Esophagus muscularis mucosa (tissue), 4 donors: ENCODE results near the gene AOC2. TPM values are rescaled to one million over a fixed set of nuclear protein-coding genes. Genes with fewer than 3 reads are reported as not detected.

Source experiments
- DNase-seq: peaks from one replicate; pipeline ENCODE4 v3.0.0-alpha.2; 2017; ENCODE audit errors: extremely low spot score
- H3K27ac ChIP-seq, 4 donors: fragments of 200-600 bp; sonication (generic); replicated peaks in 1 of 4; 1 replicate in 3 of 4; 2 replicates in 1 of 4; pipeline ENCODE4 v1.5.1; 2016 to 2019; ENCODE audit warnings: mild to moderate bottlenecking in 1 of 4
- H3K27me3 ChIP-seq, 4 donors: fragments of 200-600 bp; sonication (generic); one replicate each; pipeline versions ENCODE4 v1.5.1 to v1.6.0; 2016 to 2019
- H3K36me3 ChIP-seq, 4 donors: fragments of 200-600 bp; sonication (generic); one replicate each; pipeline ENCODE4 v1.5.1; 2016 to 2019
- H3K4me1 ChIP-seq, 4 donors: fragments of 200-600 bp; sonication (generic); one replicate each; pipeline ENCODE4 v1.5.1; 2016 to 2019
- H3K4me3 ChIP-seq, 4 donors: fragments of 200-600 bp; sonication (generic); 1 replicate in 2 of 4; 2 replicates in 2 of 4; pipeline ENCODE4 v1.5.1; 2016 to 2019; ENCODE audit warnings: mild to moderate bottlenecking in 4 of 4, moderate library complexity in 1 of 4
- H3K9me3 ChIP-seq, 4 donors: fragments of 200-600 bp; sonication (generic); 1 replicate in 3 of 4; 2 replicates in 1 of 4; pipeline ENCODE4 v1.5.1; 2016 to 2019
- EP300 ChIP-seq: sonication (generic); formaldehyde crosslinking; IDR thresholded peaks from one replicate; pipeline ENCODE4 v1.6.1; 2017; ENCODE audit warnings: antibody characterized with exemption
- POLR2A ChIP-seq: fragments of 450-650 bp; IDR thresholded peaks from one replicate; pipeline ENCODE4 v1.6.1; 2017; ENCODE audit warnings: antibody characterized with exemption, moderate library complexity, mild to moderate bottlenecking, low read depth
- POLR2AphosphoS5 ChIP-seq, 2 donors: sonication (generic); formaldehyde crosslinking; IDR thresholded peaks; one replicate each; pipeline ENCODE4 v1.6.1; 2017; ENCODE audit warnings: antibody characterized with exemption in 2 of 2
- WGBS: methylation state at CpG from one replicate; pipeline ENCODE4 v1.1.5; 2018; 5-methylcytosine and 5-hydroxymethylcytosine counted together
- intact Hi-C: fragments of 100-400 bp; cut with DNase I; formaldehyde crosslinking; loops from one replicate; pipeline ENCODE4 v1.15.1; 2023
- total RNA-seq, 4 donors: library from RNA; depleted of rRNA; stranded (reverse); fragments of >200 nt; gene quantifications; one replicate each; pipeline versions ENCODE4 v1.1.0 to v1.2.1, GENCODE V29; 2016
- TF ChIP-seq, protein P1 (sequence below), 3 experiments: fragments of 200-600 bp in 2 of 3; fragments of 450-650 bp in 1 of 3; sonication (generic) in 2 of 3; IDR thresholded peaks; one replicate each; pipeline ENCODE4 v1.5.1; 2017 to 2019; ENCODE audit warnings: antibody characterized with exemption in 3 of 3, mild to moderate bottlenecking in 2 of 3, moderate library complexity in 1 of 3

Gene AOC2
- total RNA-seq, 4 donors from 2014 or later, result 0.66 to 2.0 (median 1.4) TPM

DNA sequence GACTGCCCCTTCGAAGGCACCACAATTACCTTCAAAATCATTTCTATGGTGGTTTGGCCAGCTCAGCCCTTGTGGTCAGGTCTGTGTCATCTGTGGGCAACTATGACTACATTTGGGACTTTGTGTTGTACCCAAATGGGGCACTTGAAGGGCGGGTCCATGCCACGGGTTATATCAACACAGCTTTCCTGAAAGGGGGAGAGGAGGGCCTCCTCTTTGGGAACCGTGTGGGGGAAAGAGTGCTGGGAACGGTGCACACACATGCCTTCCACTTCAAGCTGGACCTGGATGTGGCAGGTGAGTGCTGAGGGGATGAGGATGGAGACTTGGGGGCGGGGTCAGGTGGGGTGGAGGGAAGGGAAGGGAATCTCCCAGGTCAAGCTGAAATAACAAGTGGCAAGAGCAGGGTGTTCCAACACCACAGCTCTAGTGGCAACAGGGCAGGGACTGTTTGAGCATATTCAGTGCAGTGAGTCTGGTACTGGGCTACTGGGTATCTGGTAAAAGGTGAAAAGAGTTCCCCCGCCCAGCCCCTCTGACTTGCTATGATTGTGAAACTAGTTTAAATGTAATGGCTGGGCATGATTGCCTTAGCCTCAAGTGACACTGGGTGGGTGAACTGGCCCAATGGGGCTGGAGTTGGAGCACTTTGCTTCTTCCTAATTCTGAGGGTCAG, 1.7 kb downstream of the AOC2 start:
- intact Hi-C loops, result loop anchor here (2.0 kb wide), 1 partner anchor 91 kb away; no protein-coding TSS in a partner anchor
- H3K4me1 ChIP-seq, result peaks cover 15 to 52% (median 49%) of the 10 kb centered on the region in 4 donors

DNA sequence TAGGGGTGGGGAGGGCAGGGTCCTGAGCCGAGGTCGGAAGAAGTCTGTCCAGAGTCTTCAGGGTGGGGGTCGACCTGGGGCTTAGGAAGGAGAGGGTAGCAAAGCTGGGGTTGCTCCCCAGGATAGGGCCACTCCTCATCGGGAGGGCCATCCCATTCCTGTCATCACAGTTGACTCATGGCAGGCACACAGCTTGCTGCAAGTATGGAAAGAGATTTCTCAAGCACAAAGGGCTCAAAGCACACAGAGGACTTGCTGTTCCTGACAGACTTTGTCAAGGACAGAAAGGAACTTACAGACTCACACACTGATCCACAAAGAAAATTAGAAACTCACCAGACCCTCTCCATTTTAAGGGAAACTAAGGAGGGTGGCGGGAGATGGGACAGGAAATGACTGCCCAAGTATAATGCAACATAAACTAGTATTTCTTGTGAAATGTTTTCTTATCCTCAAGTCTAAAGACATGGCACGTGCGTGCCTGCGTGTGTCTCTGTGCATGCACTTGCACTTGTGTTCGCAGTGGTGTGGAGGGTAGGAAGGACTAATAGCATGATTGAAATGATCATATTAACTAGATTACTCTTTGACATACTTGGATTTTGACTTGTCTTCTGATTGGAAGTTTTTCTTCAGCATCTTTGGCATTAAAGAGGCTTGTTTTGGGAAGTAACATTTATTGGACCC, 2.4 kb downstream of the AOC2 start:
- Histone ChIP-seq H3K27me3 (no peaks in the 10 kb centered on the region), H3K4me3 (no peak overlapping the region), H3K36me3 (peaks cover 2 to 41% (median 37%) of the 10 kb centered on the region in 4 donors), H3K27ac (peak overlapping the region; percentile 40 to 66 (median 55)), H3K4me1 (peaks cover 15 to 52% (median 50%) of the 10 kb centered on the region in 4 donors), H3K9me3 (no peaks in the 10 kb centered on the region)
- DNase-seq, result no peak
- WGBS, result 66% methylated on average over 9 of the region's 9 CpGs
- intact Hi-C loops, result no loop called here
- no peak for TF ChIP-seq POLR2A
- TF ChIP-seq POLR2AphosphoS5 (IDR thresholded peaks at IDR 0.05), result peak; percentile 41 to 70
- TF ChIP-seq EP300, result no peak
- TF ChIP-seq, protein P1, sequence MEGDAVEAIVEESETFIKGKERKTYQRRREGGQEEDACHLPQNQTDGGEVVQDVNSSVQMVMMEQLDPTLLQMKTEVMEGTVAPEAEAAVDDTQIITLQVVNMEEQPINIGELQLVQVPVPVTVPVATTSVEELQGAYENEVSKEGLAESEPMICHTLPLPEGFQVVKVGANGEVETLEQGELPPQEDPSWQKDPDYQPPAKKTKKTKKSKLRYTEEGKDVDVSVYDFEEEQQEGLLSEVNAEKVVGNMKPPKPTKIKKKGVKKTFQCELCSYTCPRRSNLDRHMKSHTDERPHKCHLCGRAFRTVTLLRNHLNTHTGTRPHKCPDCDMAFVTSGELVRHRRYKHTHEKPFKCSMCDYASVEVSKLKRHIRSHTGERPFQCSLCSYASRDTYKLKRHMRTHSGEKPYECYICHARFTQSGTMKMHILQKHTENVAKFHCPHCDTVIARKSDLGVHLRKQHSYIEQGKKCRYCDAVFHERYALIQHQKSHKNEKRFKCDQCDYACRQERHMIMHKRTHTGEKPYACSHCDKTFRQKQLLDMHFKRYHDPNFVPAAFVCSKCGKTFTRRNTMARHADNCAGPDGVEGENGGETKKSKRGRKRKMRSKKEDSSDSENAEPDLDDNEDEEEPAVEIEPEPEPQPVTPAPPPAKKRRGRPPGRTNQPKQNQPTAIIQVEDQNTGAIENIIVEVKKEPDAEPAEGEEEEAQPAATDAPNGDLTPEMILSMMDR (IDR thresholded peaks at IDR 0.05), result no peak

More for the DNA sequence above, 1.7 kb downstream of the AOC2 start:
- Histone ChIP-seq H3K27ac (peak overlapping the region; percentile 40 to 66 (median 55)), H3K4me3 (no peak overlapping the region), H3K27me3 (no peaks in the 10 kb centered on the region), H3K36me3 (peaks cover 6 to 48% (median 43%) of the 10 kb centered on the region in 4 donors), H3K9me3 (no peaks in the 10 kb centered on the region)
- no peak for DNase-seq
- whole genome bisulfite sequencing, result 70% methylated on average over 7 of the region's 7 CpGs
- no peak for TF ChIP-seq EP300
- TF ChIP-seq, protein P1 (IDR thresholded peaks at IDR 0.05), result no peak
- no peak for TF ChIP-seq POLR2AphosphoS5 (IDR thresholded peaks at IDR 0.05)
- TF ChIP-seq POLR2A, result no peak

DNA sequence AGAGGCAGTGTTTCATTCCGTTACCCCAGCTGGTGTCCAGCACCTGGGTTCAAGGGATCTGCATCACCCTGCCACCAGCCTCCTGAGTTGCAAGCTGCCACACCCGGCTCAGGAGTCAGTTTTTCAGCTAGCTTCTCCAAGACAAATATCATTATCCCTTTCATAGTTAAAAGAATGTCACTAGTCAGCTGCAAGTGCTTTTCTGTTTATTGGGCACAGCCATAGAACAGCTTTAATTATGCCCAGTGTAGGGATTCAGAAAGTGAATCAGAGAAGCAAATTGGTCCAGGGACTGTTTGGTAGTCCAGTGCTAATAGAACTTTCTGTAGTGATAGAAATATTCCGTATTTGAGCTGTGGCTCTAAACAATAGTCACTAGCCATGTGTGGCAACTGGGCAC, 3.7 kb downstream of the AOC2 start:
- H3K27me3 ChIP-seq, result no peaks in the 10 kb centered on the region
- peaks cover 15 to 61% (median 51%) of the 10 kb centered on the region in 4 donors for H3K4me1 ChIP-seq
- DNase-seq, result no peak
- H3K36me3 ChIP-seq, result peaks cover 0 to 27% (median 23%) of the 10 kb centered on the region in 4 donors
- intact Hi-C loops, result no loop called here
- no peak overlapping the region for H3K27ac ChIP-seq
- H3K9me3 ChIP-seq, result no peaks in the 10 kb centered on the region
- TF ChIP-seq POLR2AphosphoS5 (IDR thresholded peaks at IDR 0.05) (no peak), POLR2A (no peak), EP300 (no peak)
- TF ChIP-seq, protein P1 (IDR thresholded peaks at IDR 0.05), result no peak
- no peak overlapping the region for H3K4me3 ChIP-seq
- 86% methylated on average over 3 of the region's 3 CpGs for WGBS

DNA sequence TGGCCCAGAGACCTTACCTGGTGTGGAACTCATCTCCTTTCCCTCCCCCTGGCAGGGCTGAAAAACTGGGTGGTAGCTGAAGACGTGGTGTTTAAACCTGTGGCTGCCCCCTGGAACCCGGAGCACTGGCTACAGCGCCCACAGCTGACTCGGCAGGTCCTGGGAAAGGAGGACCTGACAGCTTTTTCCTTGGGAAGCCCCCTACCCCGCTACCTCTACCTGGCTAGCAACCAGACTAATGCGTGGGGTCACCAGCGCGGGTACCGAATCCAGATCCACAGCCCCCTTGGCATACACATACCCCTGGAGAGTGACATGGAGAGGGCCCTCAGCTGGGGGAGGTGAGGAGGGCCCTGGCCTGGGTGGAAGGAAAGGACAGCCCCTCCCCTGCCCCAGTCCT, 4.7 kb downstream of the AOC2 start:
- no peak for DNase-seq
- intact Hi-C loops, result no loop called here

More for the DNA sequence above, 4.7 kb downstream of the AOC2 start:
- Histone ChIP-seq H3K4me1 (peaks cover 10 to 63% (median 51%) of the 10 kb centered on the region in 4 donors), H3K27me3 (no peaks in the 10 kb centered on the region), H3K36me3 (peaks cover 0 to 20% (median 18%) of the 10 kb centered on the region in 4 donors), H3K4me3 (no peak overlapping the region), H3K27ac (peak overlapping the region in 2 of 4 donors; percentile 6 to 88), H3K9me3 (no peaks in the 10 kb centered on the region)
- TF ChIP-seq, protein P1 (IDR thresholded peaks at IDR 0.05), result no peak
- TF ChIP-seq POLR2A, result no peak
- TF ChIP-seq POLR2AphosphoS5 (IDR thresholded peaks at IDR 0.05), result no peak
- WGBS, result 82% methylated on average over 9 of the region's 9 CpGs
